ENCODE measurements around the gene INF2.

Gene INF2

DNA sequence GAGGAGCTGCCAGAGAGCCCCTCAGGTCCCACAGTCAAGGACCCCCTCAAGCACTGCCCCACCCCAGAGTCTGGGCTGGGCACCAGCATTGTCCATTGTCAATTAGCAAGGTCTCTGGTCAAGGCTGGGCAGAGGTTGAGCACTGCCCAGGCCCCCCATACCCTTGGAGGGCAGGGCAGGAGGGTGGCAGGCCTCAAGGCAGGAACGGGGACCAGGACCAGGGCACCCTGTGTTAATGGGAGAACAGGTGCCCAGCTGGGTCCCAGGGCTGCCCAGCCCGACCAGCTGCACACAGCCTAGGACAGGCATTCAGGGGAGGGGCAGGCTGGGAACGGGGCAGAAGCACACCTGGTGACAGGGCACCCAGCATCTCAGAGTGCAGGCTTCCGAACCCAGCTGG, 82.0 kb downstream of the INF2 start:
- TF ChIP-seq, protein P1, sequence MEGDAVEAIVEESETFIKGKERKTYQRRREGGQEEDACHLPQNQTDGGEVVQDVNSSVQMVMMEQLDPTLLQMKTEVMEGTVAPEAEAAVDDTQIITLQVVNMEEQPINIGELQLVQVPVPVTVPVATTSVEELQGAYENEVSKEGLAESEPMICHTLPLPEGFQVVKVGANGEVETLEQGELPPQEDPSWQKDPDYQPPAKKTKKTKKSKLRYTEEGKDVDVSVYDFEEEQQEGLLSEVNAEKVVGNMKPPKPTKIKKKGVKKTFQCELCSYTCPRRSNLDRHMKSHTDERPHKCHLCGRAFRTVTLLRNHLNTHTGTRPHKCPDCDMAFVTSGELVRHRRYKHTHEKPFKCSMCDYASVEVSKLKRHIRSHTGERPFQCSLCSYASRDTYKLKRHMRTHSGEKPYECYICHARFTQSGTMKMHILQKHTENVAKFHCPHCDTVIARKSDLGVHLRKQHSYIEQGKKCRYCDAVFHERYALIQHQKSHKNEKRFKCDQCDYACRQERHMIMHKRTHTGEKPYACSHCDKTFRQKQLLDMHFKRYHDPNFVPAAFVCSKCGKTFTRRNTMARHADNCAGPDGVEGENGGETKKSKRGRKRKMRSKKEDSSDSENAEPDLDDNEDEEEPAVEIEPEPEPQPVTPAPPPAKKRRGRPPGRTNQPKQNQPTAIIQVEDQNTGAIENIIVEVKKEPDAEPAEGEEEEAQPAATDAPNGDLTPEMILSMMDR (IDR thresholded peaks at IDR 0.05): no peak
- no peak for TF ChIP-seq ZFX (IDR thresholded peaks at IDR 0.05; ENCODE audit: borderline replicate concordance)
- no peak overlapping the region for H3K27ac ChIP-seq
